ENCODE data around the gene ANO2.

The ANO2 gene

DNA sequence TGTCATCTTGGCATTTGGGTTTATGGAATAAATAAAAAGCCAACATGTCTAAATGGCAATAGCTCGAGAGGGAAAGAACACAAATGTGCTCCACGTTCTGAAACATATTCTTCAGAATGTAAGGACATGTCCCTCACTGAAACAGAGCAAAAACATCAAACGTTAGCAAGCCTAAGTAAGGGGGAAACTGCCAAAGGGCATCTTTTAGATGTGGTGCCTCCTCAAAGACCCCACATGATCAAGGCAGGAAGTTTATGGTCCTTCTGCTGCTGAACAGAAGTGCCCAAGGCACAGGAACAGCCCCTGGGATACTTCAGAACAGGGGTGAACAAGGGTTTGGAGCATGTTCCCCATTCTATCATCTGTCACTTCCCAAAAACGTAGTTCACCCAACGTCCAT is 227.0 kb downstream of the ANO2 start:
- H3K4me3 ChIP-seq (ENCODE audit: low read depth, low read length): no peak overlapping the region
- DNase-seq (ENCODE audit: low read depth): no peak
- in situ Hi-C loops (cut with HindIII; ENCODE audit: low sequenced_read_pairs): no loop called here
- TF ChIP-seq CTCF (IDR thresholded peaks at IDR 0.05; ENCODE audit: low read depth, low read length, missing control alignments): no peak

GRCh38 chr12:5716976-5717375 is 228.1 kb downstream of the ANO2 start:
- DNase-seq (ENCODE audit: low read depth): no peak
- TF ChIP-seq CTCF (IDR thresholded peaks at IDR 0.05; ENCODE audit: low read depth, low read length, missing control alignments): no peak
- in situ Hi-C loops (cut with HindIII; ENCODE audit: low sequenced_read_pairs): no loop called here
- H3K4me3 ChIP-seq (ENCODE audit: low read depth, low read length): no peak overlapping the region

GRCh38 chr12:5716201-5716600 is 228.9 kb downstream of the ANO2 start:
- H3K4me3 ChIP-seq (ENCODE audit: low read depth, low read length): no peak overlapping the region
- in situ Hi-C loops (cut with HindIII; ENCODE audit: low sequenced_read_pairs): no loop called here
- TF ChIP-seq CTCF (IDR thresholded peaks at IDR 0.05; ENCODE audit: low read depth, low read length, missing control alignments): no peak
- DNase-seq (ENCODE audit: low read depth): no peak

- in situ Hi-C loops (cut with HindIII; ENCODE audit: low sequenced_read_pairs): no loop called here
- no peak overlapping the region for H3K4me3 ChIP-seq (ENCODE audit: low read depth, low read length)
- DNase-seq (ENCODE audit: low read depth): no peak
- TF ChIP-seq CTCF (IDR thresholded peaks at IDR 0.05; ENCODE audit: low read depth, low read length, missing control alignments): no peak
These were observed 230.0 kb downstream of the ANO2 start for GRCh38 chr12:5715021-5715420.

DNA sequence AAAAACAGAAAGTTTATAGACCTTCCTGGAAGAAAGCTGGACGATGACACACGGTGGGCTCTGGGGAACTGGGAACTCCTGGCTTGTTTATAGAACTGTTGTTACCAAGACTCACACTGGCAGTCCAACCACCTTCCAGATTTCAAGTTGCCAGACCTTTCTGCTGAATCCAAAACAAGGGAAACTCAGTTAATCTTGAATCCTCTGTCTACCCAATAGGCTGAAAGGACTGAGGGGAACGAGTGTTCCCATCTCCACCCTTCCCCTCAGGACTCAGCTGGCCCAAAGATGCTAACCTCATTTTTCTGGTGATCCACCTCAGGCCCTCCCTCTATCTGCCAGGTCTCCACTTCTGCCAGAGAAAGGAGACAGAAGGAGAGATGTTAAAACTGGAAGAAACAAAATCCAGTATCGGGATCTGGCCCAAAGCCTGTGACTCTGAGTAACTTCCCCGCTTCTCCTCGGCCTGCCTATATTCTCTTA is 231.4 kb downstream of the ANO2 start:
- H3K4me3 ChIP-seq (ENCODE audit: low read depth, low read length): no peak overlapping the region
- no peak for DNase-seq (ENCODE audit: low read depth)
- in situ Hi-C loops (cut with HindIII; ENCODE audit: low sequenced_read_pairs): no loop called here
- no peak for TF ChIP-seq CTCF (IDR thresholded peaks at IDR 0.05; ENCODE audit: low read depth, low read length, missing control alignments)

- no peak overlapping the region for H3K4me3 ChIP-seq (ENCODE audit: low read depth, low read length)
- DNase-seq (ENCODE audit: low read depth): no peak
- TF ChIP-seq CTCF (IDR thresholded peaks at IDR 0.05; ENCODE audit: low read depth, low read length, missing control alignments): no peak
- in situ Hi-C loops (cut with HindIII; ENCODE audit: low sequenced_read_pairs): no loop called here
These were observed 234.7 kb downstream of the ANO2 start for GRCh38 chr12:5710260-5710878.

Measured in astrocyte of the cerebellum (primary cell).